Measurements from ENCODE around the gene ETS1.

The ETS1 gene

GRCh38 chr11:128501632-128502549, 85.5 kb downstream of the ETS1 start:
- no peak for DNase-seq (ENCODE audit: low read depth in 2 of 2)

GRCh38 chr11:128501008-128501407, 86.3 kb downstream of the ETS1 start:
- no peak for DNase-seq (ENCODE audit: low read depth in 2 of 2)

GRCh38 chr11:128500493-128500892, 86.9 kb downstream of the ETS1 start:
- DNase-seq (ENCODE audit: low read depth in 2 of 2): no peak

- no peak for DNase-seq (ENCODE audit: low read depth in 2 of 2)
Measured at GRCh38 chr11:128499613-128500253, 87.6 kb downstream of the ETS1 start.

GRCh38 chr11:128498721-128499245, 88.6 kb downstream of the ETS1 start:
- no peak for DNase-seq (ENCODE audit: low read depth in 2 of 2)

GRCh38 chr11:128497776-128498095, 89.6 kb downstream of the ETS1 start:
- no peak for DNase-seq (ENCODE audit: low read depth in 2 of 2)

GRCh38 chr11:128497061-128497775, 90.1 kb downstream of the ETS1 start:
- DNase-seq (ENCODE audit: low read depth in 2 of 2): no peak

GRCh38 chr11:128496692-128497060, 90.7 kb downstream of the ETS1 start:
- DNase-seq (ENCODE audit: low read depth in 2 of 2): no peak

GRCh38 chr11:128496249-128496648, 91.1 kb downstream of the ETS1 start:
- DNase-seq (ENCODE audit: low read depth in 2 of 2): no peak

GRCh38 chr11:128494418-128495332, 92.7 kb downstream of the ETS1 start:
- no peak for DNase-seq (ENCODE audit: low read depth in 2 of 2)

GRCh38 chr11:128493570-128493965, 93.8 kb downstream of the ETS1 start:
- no peak for DNase-seq (ENCODE audit: low read depth in 2 of 2)

GRCh38 chr11:128492903-128493569, 94.3 kb downstream of the ETS1 start:
- DNase-seq (ENCODE audit: low read depth in 2 of 2): no peak

GRCh38 chr11:128492461-128492860, 94.9 kb downstream of the ETS1 start:
- DNase-seq (ENCODE audit: low read depth in 2 of 2): no peak

GRCh38 chr11:128491195-128491936, 96.0 kb downstream of the ETS1 start:
- DNase-seq (ENCODE audit: low read depth in 2 of 2): no peak

- DNase-seq (ENCODE audit: low read depth in 2 of 2): no peak
Measured at GRCh38 chr11:128490092-128490491, 97.3 kb downstream of the ETS1 start.

- no peak for DNase-seq (ENCODE audit: low read depth in 2 of 2)
Measured at GRCh38 chr11:128488471-128488870, 98.9 kb downstream of the ETS1 start.

- no peak for DNase-seq (ENCODE audit: low read depth in 2 of 2)
Measured at GRCh38 chr11:128487978-128488377, 99.4 kb downstream of the ETS1 start.

- DNase-seq (ENCODE audit: low read depth in 2 of 2): no peak
Measured at GRCh38 chr11:128484172-128484571, 103.2 kb downstream of the ETS1 start.

GRCh38 chr11:128483211-128483788, 104.1 kb downstream of the ETS1 start:
- DNase-seq (ENCODE audit: low read depth in 2 of 2): no peak
